IMR-90 (cell line): ENCODE data around the gene BAZ2B. TPM values are rescaled to one million over a fixed set of nuclear protein-coding genes. Genes with fewer than 3 reads are reported as not detected.

Experiments used
- ATAC-seq: fragments of 200-7000 bp; cut with Tn5 transposase; 2 replicates; pipeline ENCODE4 v1.9.1; 2020; ENCODE audit warnings: low read depth, mild to moderate bottlenecking, moderate library complexity
- BruUV-seq: library from RNA; stranded (reverse); fragments of 400-500 nt; replicated peaks from 2 replicates; lab custom pipeline; 2021; lab: Mats Ljungman, UMichigan
- CTCF ChIA-PET: fragments of 300-600 bp; formaldehyde crosslinking; extraction: SDS; loops from one replicate; lab custom pipeline; 2021; ENCODE audit warnings: antibody characterized with exemption; lab: Yijun Ruan, JAX
- POLR2A ChIA-PET: fragments of 300-600 bp; sonication (Branson Sonifier 250); formaldehyde crosslinking; loops from one replicate; lab custom pipeline; 2022; ENCODE audit warnings: antibody characterized with exemption; ENCODE audit not compliant: unreplicated experiment; lab: Charles Lee
- DNase-seq: peaks from one replicate; pipeline ENCODE4 v3.0.0; 2013
- H2AFZ ChIP-seq: replicated peaks from 2 replicates; pipeline ENCODE3; 2013; ENCODE audit warnings: low read length, mild to moderate bottlenecking; ENCODE audit not compliant: poor library complexity
- H2AK5ac ChIP-seq: 2 replicates; pipeline ENCODE4 v1.6.1; 2013; ENCODE audit warnings: low read depth, low read length, inconsistent platforms
- H2AK9ac ChIP-seq: replicated peaks from 2 replicates; pipeline ENCODE3; 2013; ENCODE audit warnings: mild to moderate bottlenecking, low read depth, low read length, moderate library complexity; ENCODE audit not compliant: poor library complexity
- H2BK120ac ChIP-seq: 2 replicates; pipeline ENCODE4 v1.6.1; 2013; ENCODE audit warnings: low read depth, low read length, inconsistent platforms
- H2BK15ac ChIP-seq: 3 replicates; pipeline ENCODE4 v1.6.1; 2013; ENCODE audit warnings: low read depth, low read length, inconsistent platforms
- H2BK20ac ChIP-seq: 2 replicates; pipeline ENCODE4 v1.6.1; 2013; ENCODE audit warnings: low read depth, mild to moderate bottlenecking, inconsistent platforms, low read length, moderate library complexity
- H2BK5ac ChIP-seq: 2 replicates; pipeline ENCODE4 v1.6.1; 2013; ENCODE audit warnings: mild to moderate bottlenecking, low read depth, low read length, inconsistent platforms; ENCODE audit not compliant: poor library complexity, severe bottlenecking
- H3K14ac ChIP-seq: replicated peaks from 2 replicates; pipeline ENCODE4 v1.6.1; 2013; ENCODE audit warnings: low read depth, low read length, inconsistent platforms
- H3K18ac ChIP-seq: 2 replicates; pipeline ENCODE4 v1.6.1; 2013; ENCODE audit warnings: low read depth, low read length, control low read depth
- H3K23ac ChIP-seq: 2 replicates; pipeline ENCODE4 v1.6.1; 2013; ENCODE audit warnings: low read depth, low read length, inconsistent platforms
- H3K27ac ChIP-seq: 2 replicates; pipeline ENCODE4 v1.5.1; 2013; ENCODE audit warnings: mild to moderate bottlenecking, control low read depth, low read length; ENCODE audit not compliant: insufficient read depth
- H3K27me3 ChIP-seq: 2 replicates; pipeline ENCODE4 v1.6.1; 2013; ENCODE audit warnings: low read length; ENCODE audit not compliant: control insufficient read depth, insufficient read depth
- H3K36me3 ChIP-seq: 2 replicates; pipeline ENCODE4 v1.6.1; 2013; ENCODE audit warnings: low read length, mixed read lengths; ENCODE audit not compliant: control insufficient read depth, insufficient read depth
- H3K4ac ChIP-seq: 2 replicates; pipeline ENCODE4 v1.6.1; 2013; ENCODE audit warnings: low read depth, low read length, inconsistent platforms
- H3K4me1 ChIP-seq: 2 replicates; pipeline ENCODE4 v1.6.1; 2013; ENCODE audit warnings: low read length, mixed read lengths; ENCODE audit not compliant: control insufficient read depth, insufficient read depth
- H3K4me2 ChIP-seq: 2 replicates; pipeline ENCODE4 v1.6.1; 2013; ENCODE audit warnings: low read depth, mild to moderate bottlenecking, control low read depth, low read length, moderate library complexity
- H3K4me3 ChIP-seq: 2 replicates; pipeline ENCODE4 v1.5.1; 2013; ENCODE audit warnings: low read depth, mild to moderate bottlenecking, control low read depth, low read length, moderate library complexity; ENCODE audit not compliant: insufficient read depth
- H3K56ac ChIP-seq: 2 replicates; pipeline ENCODE4 v1.6.1; 2013; ENCODE audit warnings: low read length, inconsistent platforms; ENCODE audit not compliant: insufficient read depth; ENCODE audit errors: extremely low read depth
- H3K79me1 ChIP-seq, 2 experiments: 2 replicates each; pipeline ENCODE4 v1.6.1; 2013; ENCODE audit warnings: low read length in 2 of 2, inconsistent platforms in 1 of 2, low read depth in 1 of 2
- H3K9ac ChIP-seq: 2 replicates; pipeline ENCODE4 v1.6.1; 2013; ENCODE audit warnings: low read depth, low read length, control low read depth
- H3K9me1 ChIP-seq: 2 replicates; pipeline ENCODE4 v1.6.1; 2013; ENCODE audit warnings: low read length, inconsistent platforms; ENCODE audit not compliant: insufficient read depth
- H3K9me3 ChIP-seq: 2 replicates; pipeline ENCODE4 v1.6.1; 2013; ENCODE audit warnings: low read length; ENCODE audit not compliant: control insufficient read depth, insufficient read depth
- H4K20me1 ChIP-seq: 2 replicates; pipeline ENCODE4 v1.6.1; 2013; ENCODE audit warnings: low read length, inconsistent platforms; ENCODE audit not compliant: insufficient read depth
- H4K5ac ChIP-seq: 2 replicates; pipeline ENCODE4 v1.6.1; 2013; ENCODE audit warnings: mild to moderate bottlenecking, low read depth, low read length, control low read depth
- H4K8ac ChIP-seq, 2 experiments: 2 replicates each; pipeline ENCODE4 v1.6.1; 2013; ENCODE audit warnings: low read depth in 2 of 2, low read length in 2 of 2, control low read depth in 1 of 2, inconsistent platforms in 1 of 2
- H4K91ac ChIP-seq: 2 replicates; pipeline ENCODE4 v1.6.1; 2013; ENCODE audit warnings: low read depth, low read length, inconsistent platforms; ENCODE audit not compliant: insufficient read depth
- BHLHE40 ChIP-seq: fragments of 150-350 bp; IDR thresholded peaks from 2 replicates; pipeline ENCODE4 v1.6.1; 2016; ENCODE audit warnings: mild to moderate bottlenecking, low read depth, low read length
- CEBPB ChIP-seq: IDR thresholded peaks from 2 replicates; pipeline ENCODE4 v1.6.1; 2012; ENCODE audit warnings: low read depth, low read length, improper control_type of control experiment
- CHD1 ChIP-seq: IDR thresholded peaks from 2 replicates; pipeline ENCODE4 v1.6.1; 2012; ENCODE audit warnings: low read depth, low read length, improper control_type of control experiment
- CTCF ChIP-seq: conservative IDR thresholded peaks from 2 replicates; pipeline ENCODE4 v1.5.1; 2012; ENCODE audit warnings: mild to moderate bottlenecking, low read depth, low read length, improper control_type of control experiment
- ELK1 ChIP-seq: fragments of 150-350 bp; IDR thresholded peaks from 2 replicates; pipeline ENCODE4 v1.6.1; 2016; ENCODE audit warnings: low read depth, mild to moderate bottlenecking, low read length, moderate library complexity, borderline replicate concordance
- FOS ChIP-seq: fragments of 150-350 bp; IDR thresholded peaks from 2 replicates; pipeline ENCODE4 v1.6.1; 2016; ENCODE audit warnings: low read depth, low read length
- MAFK ChIP-seq: IDR thresholded peaks from 2 replicates; pipeline ENCODE4 v1.6.1; 2012; ENCODE audit warnings: low read depth, low read length, improper control_type of control experiment
- MAZ ChIP-seq: IDR thresholded peaks from 2 replicates; pipeline ENCODE4 v1.6.1; 2012; ENCODE audit warnings: low read depth, mild to moderate bottlenecking, low read length, improper control_type of control experiment, moderate library complexity, borderline replicate concordance
- MXI1 ChIP-seq: IDR thresholded peaks from 2 replicates; pipeline ENCODE4 v1.6.1; 2012; ENCODE audit warnings: low read depth, mild to moderate bottlenecking, low read length, moderate library complexity, borderline replicate concordance
- NFE2L2 ChIP-seq: fragments of 150-350 bp; IDR thresholded peaks from 2 replicates; pipeline ENCODE4 v1.6.1; 2016; ENCODE audit warnings: low read depth, mild to moderate bottlenecking, low read length
- POLR2A ChIP-seq: IDR thresholded peaks from 2 replicates; pipeline ENCODE4 v1.6.1; 2012; ENCODE audit warnings: mild to moderate bottlenecking, low read depth, low read length
- RAD21 ChIP-seq: IDR thresholded peaks from 2 replicates; pipeline ENCODE4 v1.6.1; 2012; ENCODE audit warnings: low read length, improper control_type of control experiment
- RCOR1 ChIP-seq: IDR thresholded peaks from 2 replicates; pipeline ENCODE4 v1.6.1; 2012; ENCODE audit warnings: mild to moderate bottlenecking, low read length, improper control_type of control experiment; ENCODE audit not compliant: insufficient replicate concordance
- RFX5 ChIP-seq: IDR thresholded peaks from 2 replicates; pipeline ENCODE4 v1.8.0; 2012; ENCODE audit warnings: low read depth, mild to moderate bottlenecking, low read length, moderate library complexity
- SMC3 ChIP-seq: fragments of 150-350 bp; IDR thresholded peaks from 2 replicates; pipeline ENCODE4 v1.6.1; 2016; ENCODE audit warnings: low read depth, mild to moderate bottlenecking, antibody characterized with exemption, low read length, moderate library complexity
- USF2 ChIP-seq: fragments of 150-350 bp; IDR thresholded peaks from 2 replicates; pipeline ENCODE4 v1.6.1; 2017; ENCODE audit warnings: mild to moderate bottlenecking, antibody characterized with exemption, low read length, low read depth
- WGBS, 2 experiments: methylation state at CpG; one replicate each; pipeline versions ENCODE4 v1.1.5 to v1.1.7; 2013; ENCODE audit warnings: missing lambda C conversion rate in 2 of 2; ENCODE audit not compliant: insufficient read length in 1 of 2; ENCODE audit errors: extremely low coverage in 2 of 2; 5-methylcytosine and 5-hydroxymethylcytosine counted together
- dilution Hi-C: fragments of 300-500 bp; cut with HindIII; formaldehyde crosslinking; loops from one replicate; pipeline ENCODE4 v1.14.3; 2018; ENCODE audit warnings: low sequenced_read_pairs; ENCODE audit not compliant: unreplicated experiment
- in situ Hi-C: fragments of 300-500 bp; cut with MboI; formaldehyde crosslinking; loops from 3 replicates; pipeline ENCODE4 v1.14.3; 2019; ENCODE audit warnings: low sequenced_read_pairs, inconsistent platforms, mixed read lengths
- intact Hi-C: fragments of 100-400 bp; cut with micrococcal nuclease; formaldehyde crosslinking; loops from 2 replicates; pipeline ENCODE4 v1.10.0; 2022
- polyA plus RNA-seq, 3 experiments: library from polyadenylated mRNA; depleted of rRNA; stranded (reverse); fragments of >200 nt; gene quantifications; 2 replicates each; pipeline ENCODE4 v1.2.3, GENCODE V29; 2012; ENCODE audit warnings: low replicate concordance in 1 of 3
- total RNA-seq: library from RNA; depleted of rRNA; stranded (reverse); fragments of >200 nt; gene quantifications from 2 replicates; pipeline ENCODE4 v1.2.3, GENCODE V29; 2012

Gene BAZ2B
- total and polyA plus RNA-seq, 2 of the 4 experiments (the other 2 are of a cell fraction): 8.9 to 42.1 TPM

GRCh38 chr2:159471340-159471739 lies 145.0 kb downstream of the BAZ2B start:
- ChIA-PET POLR2A (no interaction called here), CTCF (interaction anchor here (1.4 kb wide), 1 partner anchor 9 kb away, joined by 3 read pairs; no protein-coding TSS in a partner anchor)
- Histone ChIP-seq H3K14ac (no peak overlapping the region), H4K91ac (no peak overlapping the region), H3K9ac (no peak overlapping the region), H3K9me3 (no peaks in the 10 kb centered on the region), H3K36me3 (peaks cover 5% of the 10 kb centered on the region), H2AK5ac (no peak overlapping the region), H3K27ac (no peak overlapping the region), H3K4me1 (no peaks in the 10 kb centered on the region), H2BK5ac (no peak overlapping the region), H3K4ac (no peak overlapping the region), H3K79me1 (peaks cover 0 to 2% of the 10 kb centered on the region in 2 experiments; a peak in 1 of 4 replicates), H3K4me2 (no peak overlapping the region), H3K23ac (no peak overlapping the region), H4K20me1 (no peaks in the 10 kb centered on the region), H3K27me3 (no peaks in the 10 kb centered on the region), H3K18ac (no peak overlapping the region), H3K4me3 (no peak overlapping the region), H4K8ac (no peak overlapping the region), H2AK9ac (no peak overlapping the region), H2AFZ (no peak overlapping the region), H2BK120ac (no peak overlapping the region), H4K5ac (no peak overlapping the region), H3K9me1 (no peaks in the 10 kb centered on the region), H2BK15ac (no peak overlapping the region), H3K56ac (no peak overlapping the region), H2BK20ac (no peak overlapping the region)
- no peak for DNase-seq
- dilution Hi-C loops: no loop called here
- ATAC-seq: no peak
- intact Hi-C loops: no loop called here
- no TSS peak for BruUV-seq
- WGBS, 2 experiments: no CpG with 5 or more reads among the region's 2 CpGs
- in situ Hi-C loops: no loop called here
- no peak for TF ChIP-seq MAZ
- no peak for TF ChIP-seq SMC3
- no peak for TF ChIP-seq RFX5
- no peak for TF ChIP-seq MXI1
- TF ChIP-seq BHLHE40: no peak
- TF ChIP-seq RCOR1: no peak
- TF ChIP-seq USF2: no peak
- TF ChIP-seq NFE2L2: no peak
- TF ChIP-seq MAFK: no peak
- TF ChIP-seq POLR2A: no peak
- no peak for TF ChIP-seq ELK1
- TF ChIP-seq CHD1: no peak
- no peak for TF ChIP-seq RAD21
- TF ChIP-seq CTCF: no peak
- TF ChIP-seq CEBPB: no peak
- TF ChIP-seq FOS: no peak
